HCT116 (cell line): ENCODE measurements around the gene DYNAP. TPM values are rescaled to one million over a fixed set of nuclear protein-coding genes. Genes with fewer than 3 reads are reported as not detected.

Source experiments
- total RNA-seq: library from RNA; stranded (reverse); gene quantifications from one replicate; pipeline ENCODE4 v1.2.1, GENCODE V29; 2021; ENCODE audit not compliant: unreplicated experiment

DYNAP gene
- total RNA-seq, 1 experiment from 2014 or later = not detected

Other genes with a start within 250 kb of the DYNAP start
- not detected for gene STARD6, start 233.4 kb upstream of the DYNAP start, total RNA-seq
- 10.0 TPM for gene C18orf54, start 233.3 kb upstream of the DYNAP start, total RNA-seq
- 2.2 TPM for gene RAB27B, start 237.2 kb downstream of the DYNAP start, total RNA-seq